Stimulated activated CD4-positive, alpha-beta T cell treated with anti-CD3 and anti-CD28 coated beads, Interleukin-1b, Interleukin-23, amount 100 ng/mL, for 4 hours (primary cell): Measurements from ENCODE around the gene DENND1C.
"Not testable (repeated sequence)": the region's sequence is repeated elsewhere in the genome, so short reads cannot be mapped to it uniquely, and the experiment has no call there.

Experiments used
- DNase-seq, 2 donors: peaks; one replicate each; pipeline ENCODE4 v3.0.0-alpha.2; 2020; ENCODE audit warnings: low read depth in 2 of 2

Gene DENND1C

DNA sequence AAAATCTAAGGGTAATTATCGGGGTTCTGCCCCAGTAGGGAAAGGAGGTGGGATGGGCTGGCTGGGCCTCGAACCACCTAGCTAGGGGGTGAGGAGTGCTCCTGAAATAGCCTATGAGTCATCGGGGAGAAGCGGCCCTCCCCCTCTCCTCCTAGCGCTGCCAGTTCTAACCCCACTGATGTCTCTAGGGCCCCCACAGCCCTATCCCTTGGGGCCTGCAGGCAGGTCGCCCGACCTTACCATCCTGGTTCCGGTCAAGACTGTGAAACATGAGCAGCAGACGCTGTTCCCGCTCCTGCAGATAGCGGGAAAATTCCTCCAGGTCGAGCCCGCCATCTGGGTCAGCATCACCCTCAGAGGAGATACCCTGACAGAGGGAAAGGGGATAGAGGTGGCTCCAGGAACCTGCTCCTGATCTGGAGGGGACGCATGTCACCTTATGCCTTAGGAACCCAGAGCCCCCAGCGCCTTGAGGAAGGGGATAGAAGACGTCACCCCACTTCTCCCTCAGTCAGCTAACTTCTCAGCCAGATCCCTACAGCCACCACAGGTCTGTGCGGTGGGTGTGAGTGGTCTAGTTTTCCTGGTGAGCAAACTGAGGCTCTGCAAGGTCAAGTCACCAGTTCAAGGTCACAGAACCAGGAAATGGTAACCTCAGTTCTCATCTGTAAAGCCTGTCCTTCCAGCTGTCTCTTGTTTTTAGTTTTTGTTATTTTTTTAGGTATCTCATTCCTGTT is 23.5 kb downstream of the DENND1C start:
- DNase-seq = no peak

DNA sequence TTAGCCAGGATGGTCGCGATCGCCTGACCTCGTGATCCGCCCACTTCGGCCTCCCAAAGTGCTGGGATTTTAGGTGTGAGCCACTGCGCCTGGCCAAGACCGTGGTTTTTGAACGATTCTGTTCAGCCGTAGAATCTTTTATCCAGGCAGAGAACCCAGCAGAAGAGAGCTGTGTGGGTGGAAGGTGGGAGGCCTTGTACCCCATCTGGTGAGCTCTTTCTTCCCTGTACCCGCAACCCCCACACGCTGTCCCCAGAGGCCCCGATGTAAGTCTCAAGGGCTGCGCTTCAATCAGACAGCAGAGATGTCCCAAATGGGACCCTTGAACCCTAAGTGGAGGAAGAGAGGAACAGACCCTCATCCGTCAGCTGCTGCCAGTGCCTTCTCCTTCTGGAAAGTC is 25.7 kb downstream of the DENND1C start:
- no peak for DNase-seq

DNA sequence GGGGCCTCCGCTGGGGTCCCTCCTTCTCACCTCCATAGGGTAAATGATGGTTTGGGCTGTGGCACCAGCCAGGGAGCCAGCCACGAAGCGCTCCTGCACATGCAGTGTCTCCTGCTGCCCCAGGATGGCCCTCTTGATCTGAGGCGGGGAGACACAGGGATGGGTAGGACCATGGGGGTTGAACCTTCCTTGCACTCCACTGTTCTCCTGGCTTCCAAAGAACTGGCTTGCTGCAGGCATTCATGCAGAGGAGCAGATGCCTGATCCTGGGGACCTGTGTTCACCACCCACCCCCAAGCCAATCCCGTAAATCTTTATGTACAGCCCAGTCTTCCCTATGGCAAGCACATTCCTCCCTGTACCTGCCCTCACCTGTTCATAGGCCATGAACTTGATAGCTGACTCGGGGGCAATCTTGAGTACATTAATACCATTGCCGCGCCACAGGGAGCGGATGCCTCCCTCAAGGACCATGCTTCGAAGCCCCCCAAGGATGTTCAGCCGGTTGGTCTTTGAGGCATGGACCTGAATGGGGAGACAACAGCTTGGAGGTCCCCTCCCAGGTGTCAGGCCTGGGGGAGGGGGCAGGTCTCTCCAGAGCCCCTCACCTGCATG is 27.5 kb downstream of the DENND1C start:
- no peak for DNase-seq

DNA sequence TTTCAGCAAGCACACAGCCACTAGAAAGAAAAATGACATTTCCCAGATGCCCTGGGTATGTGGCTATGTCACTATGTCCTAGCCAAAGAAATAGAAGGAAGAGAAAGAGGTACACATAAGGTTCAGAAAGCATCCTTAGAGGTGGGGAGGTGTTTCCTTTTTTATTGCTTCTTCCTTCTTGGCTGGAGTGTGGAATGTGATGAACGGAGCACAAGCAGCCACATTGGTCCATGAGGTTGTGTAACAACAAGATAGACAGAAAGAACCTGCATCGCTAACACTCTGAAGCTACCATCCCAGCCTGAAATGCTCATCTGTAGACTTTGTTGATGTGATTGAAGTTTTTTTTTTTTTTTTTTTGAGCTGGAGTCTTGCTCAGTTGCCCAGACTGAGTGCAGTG is 28.7 kb downstream of the DENND1C start:
- DNase-seq = no peak

DNA sequence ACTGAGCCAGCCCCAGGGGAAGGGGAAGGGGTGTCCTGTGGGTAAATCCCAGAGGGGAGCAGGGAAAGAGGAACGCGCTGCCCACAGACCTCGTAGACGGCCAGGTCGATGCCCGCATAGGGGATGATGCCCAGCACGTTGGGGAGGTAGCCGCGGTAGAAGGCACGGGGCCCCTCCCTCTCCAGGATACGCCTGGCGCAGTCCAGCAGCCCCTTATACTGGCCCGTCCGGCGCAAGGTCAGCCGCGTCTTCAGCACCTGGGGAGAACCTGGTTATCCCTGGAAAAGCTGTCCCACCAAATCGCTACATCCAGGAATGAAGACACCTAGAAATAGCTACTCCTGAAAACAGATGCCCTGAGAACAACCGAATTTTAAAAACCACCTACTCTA is 29.4 kb downstream of the DENND1C start:
- no peak for DNase-seq

DNA sequence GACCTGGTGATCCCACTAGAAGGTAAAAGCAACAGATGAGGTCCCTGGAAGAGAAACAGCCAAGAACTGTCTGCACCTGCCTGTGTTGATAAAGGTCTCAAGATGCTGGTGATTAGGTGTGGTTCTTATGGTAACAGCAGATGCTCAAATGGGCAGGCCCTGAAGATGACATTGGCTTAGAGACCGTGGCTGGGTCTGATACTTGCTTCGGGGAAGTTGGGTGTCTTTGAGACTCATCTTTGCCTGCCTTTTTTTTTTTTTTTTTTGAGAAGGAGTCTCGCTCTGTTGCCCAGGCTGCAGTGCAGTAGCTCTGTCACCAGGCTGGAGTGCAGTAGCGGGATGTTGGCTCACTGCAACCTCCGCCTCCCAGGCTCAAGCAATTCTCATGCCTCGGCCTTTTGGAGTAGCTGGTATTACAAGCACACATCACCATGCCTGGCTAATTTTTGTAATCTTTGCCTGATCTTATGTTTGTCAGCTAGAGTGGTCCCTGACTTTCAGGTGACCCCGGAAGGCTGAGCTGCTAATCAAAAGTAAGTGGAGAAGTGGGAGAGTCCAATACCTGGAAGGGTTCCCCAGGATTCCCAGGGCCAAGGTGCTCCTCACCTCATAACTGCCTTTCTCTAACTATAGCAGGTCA is 29.9 kb downstream of the DENND1C start:
- DNase-seq = no peak

GRCh38 chr19:6450166-6450565 is 31.4 kb downstream of the DENND1C start:
- no peak for DNase-seq

DNA sequence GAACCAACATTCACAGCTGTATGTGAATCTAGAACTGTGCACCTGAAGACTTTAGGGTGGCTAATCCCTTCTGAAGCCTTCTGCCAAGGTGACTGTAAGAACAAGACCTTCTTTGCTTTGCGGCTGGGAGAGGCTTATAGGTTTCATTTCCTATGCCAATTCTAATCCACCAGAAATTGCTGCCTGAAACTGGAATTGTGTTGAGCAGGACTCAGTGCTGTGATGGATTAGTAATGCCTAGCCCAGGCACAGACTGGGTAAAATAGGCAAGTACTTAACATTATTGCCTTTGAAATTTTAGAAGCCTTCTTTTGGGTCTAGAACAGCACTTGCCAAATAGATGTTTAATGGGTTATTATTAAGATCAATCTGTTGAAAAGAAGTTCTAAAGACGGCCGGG is 33.5 kb downstream of the DENND1C start:
- no peak for DNase-seq

DNA sequence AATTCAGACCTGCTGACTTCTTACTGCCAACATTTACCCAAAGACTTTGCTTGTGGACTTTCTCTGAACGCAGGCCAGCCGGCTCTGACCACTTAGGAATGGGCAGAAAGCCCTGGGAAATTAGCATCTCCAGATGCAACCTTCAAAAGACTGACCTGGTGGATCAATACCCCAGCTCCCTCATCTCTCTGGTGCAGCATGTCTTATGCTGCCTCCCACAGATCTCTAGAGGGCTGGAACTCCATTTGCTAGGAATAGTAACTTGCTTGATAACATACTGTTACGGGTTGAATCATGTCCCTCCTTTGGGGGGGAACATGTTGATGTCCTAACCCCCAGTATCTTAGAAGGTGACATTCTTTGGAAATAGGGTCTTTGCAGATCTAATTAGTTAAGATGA is 35.1 kb downstream of the DENND1C start:
- no peak for DNase-seq

DNA sequence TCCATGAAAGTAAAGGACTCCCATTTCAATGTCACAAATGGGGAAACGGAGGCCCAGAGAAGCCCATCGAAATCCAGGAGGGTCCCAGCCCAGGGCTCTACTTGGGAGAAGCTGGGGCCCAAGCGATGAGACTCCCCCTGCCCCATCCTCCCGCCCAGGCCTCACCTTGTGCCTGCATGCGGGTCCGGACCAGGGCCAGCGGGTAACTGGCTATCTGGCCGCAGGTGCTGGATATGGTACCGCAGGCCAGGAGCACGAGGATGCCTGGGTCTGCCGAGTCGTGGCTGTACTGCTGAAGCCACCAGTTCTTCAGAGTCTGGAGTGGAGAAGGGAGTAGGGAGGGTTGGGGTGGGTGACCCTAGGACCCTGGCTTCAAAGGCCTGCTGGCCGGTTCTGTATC is 37.6 kb downstream of the DENND1C start:
- no peak for DNase-seq

DNA sequence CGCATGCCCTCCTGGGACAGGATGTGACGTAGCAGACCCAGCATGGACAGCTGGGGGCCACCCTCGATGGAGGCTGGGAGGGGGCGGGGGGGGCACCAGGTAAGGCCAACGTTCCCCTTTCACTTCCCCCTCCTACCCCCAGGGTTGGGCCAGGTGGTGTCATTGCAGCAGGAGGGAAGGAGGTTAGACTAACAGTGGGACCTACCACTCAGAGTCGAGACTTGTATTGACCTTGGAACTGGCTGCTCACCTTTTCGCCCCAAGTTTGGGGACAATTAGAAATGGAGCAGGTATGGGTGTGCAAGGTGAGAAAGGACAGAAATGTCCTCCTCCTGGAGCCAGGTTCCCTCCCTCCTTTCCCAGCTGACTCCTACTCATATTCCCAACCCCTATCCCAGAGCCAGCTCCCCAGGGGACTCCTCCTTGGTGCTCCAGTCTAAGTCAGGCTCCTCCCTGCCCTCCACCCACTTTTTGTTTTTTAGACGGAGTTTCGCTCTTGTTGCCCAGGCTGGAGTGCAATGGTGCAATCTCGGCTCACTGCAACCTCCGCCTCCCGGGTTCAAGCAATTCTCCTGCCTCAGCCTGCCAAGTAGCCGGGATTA is 39.4 kb downstream of the DENND1C start:
- no peak for DNase-seq

DNA sequence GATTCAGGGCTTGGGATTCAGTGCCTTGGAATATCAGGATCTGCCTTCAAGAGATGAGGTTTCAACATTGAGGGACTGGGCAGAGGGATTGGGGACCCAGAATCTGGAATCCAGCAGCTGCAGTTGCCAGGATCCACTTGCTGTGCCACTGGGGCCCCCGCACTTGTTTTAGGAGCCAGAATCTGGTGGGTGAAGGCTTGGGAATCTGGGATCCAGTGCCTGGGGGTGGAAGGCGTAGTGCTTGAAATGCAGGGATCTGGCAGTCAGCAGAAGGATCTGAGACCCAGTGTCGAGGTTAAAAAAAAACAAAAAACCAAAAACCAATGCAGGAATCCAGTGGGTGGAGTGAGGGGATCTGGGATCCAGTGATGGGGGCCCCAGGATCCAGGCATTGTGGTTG is 40.7 kb downstream of the DENND1C start:
- DNase-seq = no peak

DNA sequence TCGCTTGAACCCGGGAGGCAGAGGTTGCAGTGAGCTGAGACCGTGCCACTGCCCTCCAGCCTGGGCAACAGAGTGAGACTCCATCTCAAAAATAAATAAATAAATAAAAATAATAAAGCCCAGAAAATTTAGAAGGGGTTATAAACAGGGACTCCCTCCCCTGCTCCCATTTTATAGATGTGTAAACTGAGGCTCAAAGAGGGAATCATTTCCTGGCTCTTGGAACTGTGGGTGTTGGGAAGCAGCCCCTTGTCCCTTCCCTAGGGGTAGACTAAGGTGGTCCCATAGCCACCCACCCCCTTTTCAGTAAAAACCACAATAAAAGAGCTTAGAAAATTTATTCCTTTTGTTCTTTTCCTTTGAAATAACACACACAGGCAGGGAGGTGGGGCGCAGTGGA is 41.8 kb downstream of the DENND1C start:
- DNase-seq = no peak

GRCh38 chr19:6433663-6434062 is 47.9 kb downstream of the DENND1C start, which contains the start of gene SLC25A41:
Gene SLC25A41 (minus strand): TSS chr19:6433763. CDS start chr19:6433693, 70 bp downstream.
- no peak for DNase-seq

DNA sequence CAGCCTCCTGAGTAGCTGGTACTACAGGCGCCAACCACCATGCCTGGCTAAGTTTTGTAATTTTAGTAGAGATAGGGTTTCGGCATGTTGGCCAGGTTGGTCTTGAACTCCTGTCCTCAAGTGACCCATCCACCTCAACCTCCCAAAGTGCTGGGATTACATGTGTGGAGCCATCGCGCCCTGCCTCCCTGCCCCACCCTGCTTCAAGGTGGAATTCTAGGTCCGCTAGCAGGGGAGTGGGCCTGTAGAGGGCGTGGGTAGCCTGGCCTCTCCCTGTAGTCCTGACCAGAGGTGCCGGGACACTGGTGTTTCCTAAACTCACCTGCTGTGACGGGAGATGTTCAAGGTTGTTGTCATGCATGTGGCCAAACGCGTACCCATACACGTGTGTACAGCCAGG is 48.4 kb downstream of the DENND1C start:
- no peak for DNase-seq

DNA sequence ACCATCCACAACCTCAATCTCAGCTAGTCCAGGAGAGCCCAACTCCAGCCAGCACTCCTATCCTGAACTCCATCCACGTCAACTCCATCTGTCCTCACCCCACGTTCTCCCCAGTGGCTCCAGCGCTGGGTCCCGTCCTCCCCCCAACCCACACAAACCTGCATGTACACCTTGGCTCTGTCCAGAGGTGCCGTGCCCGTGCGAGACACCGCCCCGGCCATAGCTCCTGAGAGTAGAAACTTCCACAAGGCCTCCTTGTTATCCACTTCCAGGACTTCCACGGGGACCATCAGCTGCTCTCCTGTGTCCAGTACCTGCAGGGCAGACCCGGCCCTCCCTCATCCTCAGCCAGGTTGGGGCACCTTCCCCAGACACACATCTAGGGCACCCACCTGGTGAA is 49.7 kb downstream of the DENND1C start:
- no peak for DNase-seq

GRCh38 chr19:6429419-6430221 is 52.0 kb downstream of the DENND1C start:
- DNase-seq = no peak

DNA sequence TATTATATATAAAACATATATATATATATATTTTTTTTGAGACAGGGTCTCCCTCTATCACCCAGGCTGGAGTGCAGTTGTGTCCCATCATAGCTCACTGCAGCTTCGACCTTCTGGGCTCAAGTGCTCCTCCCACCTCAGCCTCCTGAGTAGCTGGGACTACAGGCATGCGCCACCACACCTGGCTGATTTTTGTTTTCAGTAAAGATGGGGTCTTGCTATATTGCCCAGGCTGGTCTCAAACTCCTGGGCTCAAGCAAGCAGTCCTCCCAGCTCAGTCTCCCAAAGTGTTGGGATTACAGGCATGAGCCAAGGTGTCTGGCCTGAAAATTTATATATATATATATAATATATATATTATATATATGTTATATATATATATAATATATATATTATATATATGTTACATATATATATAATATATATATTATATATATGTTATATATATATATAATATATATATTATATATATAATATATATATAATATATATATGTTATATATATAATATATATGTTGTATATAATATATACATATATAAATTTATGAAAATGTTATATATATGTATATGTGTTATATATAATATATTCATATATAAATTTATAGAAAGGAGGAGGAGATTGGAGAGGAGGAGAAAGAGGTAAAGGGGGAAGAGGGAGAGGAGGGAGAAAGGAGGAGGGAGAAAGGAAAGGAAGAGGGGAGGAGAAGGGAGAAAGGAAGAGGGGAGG is 52.7 kb downstream of the DENND1C start:
- DNase-seq = not testable (repeated sequence)

DNA sequence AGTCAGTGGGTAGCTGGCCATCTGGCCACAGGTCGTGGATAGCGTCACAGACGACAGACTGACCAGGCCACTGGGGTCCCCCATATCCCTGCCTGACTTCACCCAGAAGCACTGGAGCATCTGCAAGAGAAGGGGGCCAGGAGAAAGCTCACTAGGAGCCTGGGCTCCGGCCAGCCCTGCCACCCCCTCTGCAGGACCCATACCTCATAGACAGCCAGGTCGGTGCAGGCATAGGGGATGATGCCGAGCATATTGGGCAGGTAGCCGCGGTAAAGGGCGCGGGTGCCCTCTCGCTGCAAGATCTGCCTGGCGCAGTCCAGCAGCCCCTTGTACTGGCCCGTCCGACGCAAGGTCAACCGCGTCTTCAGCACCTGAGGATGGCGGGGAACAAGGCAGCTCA is 54.5 kb downstream of the DENND1C start:
- no peak for DNase-seq

- no peak for DNase-seq
Measured at GRCh38 chr19:6425732-6426620, 55.6 kb downstream of the DENND1C start.
